HG03342 (cell line): ENCODE measurements around the gene ITFG1.
"Not testable (repeated sequence)": the region's sequence is repeated elsewhere in the genome, so short reads cannot be mapped to it uniquely, and the experiment has no call there.

Source experiments
- ATAC-seq: cut with Tn5 transposase; IDR thresholded peaks from one replicate; pipeline ENCODE4 v1.9.1; 2021; ENCODE audit warnings: mild to moderate bottlenecking, moderate library complexity; ENCODE audit not compliant: unreplicated experiment

The ITFG1 gene

GRCh38 chr16:47342055-47342454 is 118.8 kb downstream of the ITFG1 start:
- no peak for ATAC-seq

- not testable (repeated sequence) for ATAC-seq
Measured at GRCh38 chr16:47330562-47330961, 130.3 kb downstream of the ITFG1 start.

GRCh38 chr16:47324309-47324708 is 136.6 kb downstream of the ITFG1 start:
- not testable (repeated sequence) for ATAC-seq

GRCh38 chr16:47323241-47323640 is 137.6 kb downstream of the ITFG1 start:
- no peak for ATAC-seq

GRCh38 chr16:47320546-47321310 is 140.1 kb downstream of the ITFG1 start:
- ATAC-seq, result no peak

GRCh38 chr16:47317465-47318240 is 143.2 kb downstream of the ITFG1 start:
- no peak for ATAC-seq

GRCh38 chr16:47316442-47317015 is 144.3 kb downstream of the ITFG1 start:
- ATAC-seq, result no peak

GRCh38 chr16:47311738-47312505 is 148.9 kb downstream of the ITFG1 start:
- no peak for ATAC-seq

GRCh38 chr16:47310792-47311211 is 150.1 kb downstream of the ITFG1 start:
- peak; percentile 63 for ATAC-seq

GRCh38 chr16:47309581-47310312 is 151.1 kb downstream of the ITFG1 start:
- ATAC-seq, result no peak

- no peak for ATAC-seq
Measured at GRCh38 chr16:47308601-47309000, 152.3 kb downstream of the ITFG1 start.

- no peak for ATAC-seq
Measured at GRCh38 chr16:47304563-47304962, 156.3 kb downstream of the ITFG1 start.

GRCh38 chr16:47299587-47299986 is 161.3 kb downstream of the ITFG1 start:
- ATAC-seq, result no peak

- ATAC-seq, result no peak
Measured at GRCh38 chr16:47284999-47285398, 175.9 kb downstream of the ITFG1 start.

- no peak for ATAC-seq
Measured at GRCh38 chr16:47278306-47278970, 182.4 kb downstream of the ITFG1 start.

- ATAC-seq, result no peak
Measured at GRCh38 chr16:47276522-47276921, 184.3 kb downstream of the ITFG1 start.

GRCh38 chr16:47262938-47263337 is 197.9 kb downstream of the ITFG1 start:
- ATAC-seq, result no peak

GRCh38 chr16:47260503-47260902 is 200.4 kb downstream of the ITFG1 start:
- ATAC-seq, result no peak

GRCh38 chr16:47258874-47259461 is 201.9 kb downstream of the ITFG1 start:
- ATAC-seq, result no peak
